Pons (tissue), 1 donor: ENCODE measurements around the gene SMAD5.
A peak's percentile ranks its signal among the peaks of the same experiment; 100 is the strongest.

Experiments used
- DNase-seq: peaks from one replicate; pipeline ENCODE4 v3.0.0-alpha.2; 2016; ENCODE audit warnings: low spot score

SMAD5 gene

DNA sequence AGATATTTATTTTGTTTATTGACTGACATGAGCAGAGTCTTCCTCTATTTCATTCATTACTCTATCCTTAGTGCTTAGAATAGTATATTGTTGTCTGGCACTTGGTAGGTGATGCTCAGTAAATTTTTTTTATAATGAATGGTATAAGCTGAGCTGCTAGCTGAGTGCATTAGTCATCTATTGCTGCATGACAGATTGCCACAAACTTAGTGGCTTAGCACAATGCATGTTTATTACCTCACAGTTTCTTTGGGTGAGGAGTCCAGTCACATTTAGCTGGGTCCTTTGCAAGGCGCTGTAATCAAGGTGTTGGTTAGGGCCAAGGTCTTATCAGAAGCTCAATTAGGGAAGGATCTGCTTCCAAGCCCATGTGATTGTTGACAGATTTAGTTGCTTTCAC lies 23.1 kb downstream of the SMAD5 start:
- no peak for DNase-seq

- DNase-seq: no peak
Observed at GRCh38 chr5:136157514-136157913, 24.9 kb downstream of the SMAD5 start.

- DNase-seq: peak; percentile 65
Observed at GRCh38 chr5:136159457-136159856, 26.8 kb downstream of the SMAD5 start.

DNA sequence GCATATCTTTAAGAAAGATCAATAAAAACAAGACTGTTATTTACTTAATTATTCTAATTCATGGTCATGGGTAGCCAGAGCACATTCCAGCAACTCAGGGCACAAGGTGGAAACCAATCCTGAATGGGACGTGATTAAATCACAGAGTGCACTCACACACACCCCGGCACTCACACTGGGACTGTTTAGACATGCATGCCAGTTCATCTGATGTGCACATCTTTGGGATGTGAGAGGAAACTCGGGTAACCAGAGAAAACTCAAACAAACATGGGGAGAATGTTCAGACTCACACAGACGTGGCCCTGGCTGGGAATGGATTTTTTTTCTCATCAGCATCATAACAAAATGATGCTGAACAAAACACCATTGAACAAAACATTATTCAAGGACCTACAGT lies 29.4 kb downstream of the SMAD5 start:
- peak; percentile 40 for DNase-seq

DNA sequence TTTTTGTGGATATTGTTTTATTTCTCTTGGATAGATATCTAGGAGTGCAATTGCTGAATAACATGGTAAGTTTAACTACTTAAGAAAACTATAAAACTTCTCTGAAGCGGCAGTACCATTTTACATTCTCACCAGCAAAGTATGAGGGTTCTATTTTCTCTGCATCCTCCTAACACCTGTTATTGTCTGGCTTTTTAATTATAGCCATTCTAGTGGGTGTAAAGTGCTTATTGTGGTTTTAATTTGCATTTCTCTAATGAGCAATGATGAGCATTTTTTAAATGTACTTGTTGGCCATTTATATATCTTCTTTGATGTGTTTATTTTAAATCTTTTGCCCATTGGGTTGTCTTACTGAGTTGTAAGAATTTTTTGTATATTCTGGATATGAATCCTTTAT lies 31.6 kb downstream of the SMAD5 start:
- DNase-seq: no peak

GRCh38 chr5:136166909-136167308 lies 34.3 kb downstream of the SMAD5 start:
- DNase-seq: no peak

DNA sequence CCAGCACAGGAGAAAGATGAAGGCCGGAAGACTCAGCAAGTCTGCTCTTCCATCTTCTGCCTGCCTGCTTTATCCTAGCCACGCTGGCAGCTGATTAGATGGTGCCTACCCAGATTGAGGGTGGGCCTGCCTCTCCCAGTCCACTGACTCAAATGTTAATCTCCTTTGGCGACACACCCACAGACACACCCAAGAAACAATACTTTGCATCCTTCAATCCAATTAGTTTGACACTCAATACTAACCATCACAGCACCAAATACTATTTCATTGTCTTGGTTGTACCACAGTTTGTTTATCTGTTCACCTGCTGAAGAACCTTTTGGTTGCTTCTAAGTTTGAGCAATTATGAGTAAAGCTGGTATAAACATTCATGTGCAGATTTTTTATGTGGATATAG lies 36.6 kb downstream of the SMAD5 start:
- no peak for DNase-seq

- peak; percentile 83 for DNase-seq
Observed at GRCh38 chr5:136174021-136174659, 41.5 kb downstream of the SMAD5 start.

DNA sequence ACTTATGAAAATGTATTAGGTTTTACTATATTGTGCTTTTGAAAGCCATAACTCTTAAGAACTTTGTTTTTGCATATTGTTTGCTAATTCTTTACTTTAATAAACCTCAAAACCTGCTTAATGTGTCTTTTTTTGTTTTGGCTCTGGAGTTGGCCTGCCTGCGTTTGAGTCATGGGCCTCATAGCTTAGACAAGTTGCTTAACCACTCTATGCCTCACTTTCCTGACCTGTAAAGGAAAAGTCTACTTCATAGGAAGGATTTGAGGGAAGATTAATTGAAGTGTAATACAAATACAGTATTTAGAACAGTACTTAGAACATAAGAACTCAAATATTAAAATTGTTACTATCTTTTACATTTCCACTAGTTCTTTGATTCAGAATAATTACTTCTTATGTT lies 50.0 kb downstream of the SMAD5 start:
- DNase-seq: no peak

DNA sequence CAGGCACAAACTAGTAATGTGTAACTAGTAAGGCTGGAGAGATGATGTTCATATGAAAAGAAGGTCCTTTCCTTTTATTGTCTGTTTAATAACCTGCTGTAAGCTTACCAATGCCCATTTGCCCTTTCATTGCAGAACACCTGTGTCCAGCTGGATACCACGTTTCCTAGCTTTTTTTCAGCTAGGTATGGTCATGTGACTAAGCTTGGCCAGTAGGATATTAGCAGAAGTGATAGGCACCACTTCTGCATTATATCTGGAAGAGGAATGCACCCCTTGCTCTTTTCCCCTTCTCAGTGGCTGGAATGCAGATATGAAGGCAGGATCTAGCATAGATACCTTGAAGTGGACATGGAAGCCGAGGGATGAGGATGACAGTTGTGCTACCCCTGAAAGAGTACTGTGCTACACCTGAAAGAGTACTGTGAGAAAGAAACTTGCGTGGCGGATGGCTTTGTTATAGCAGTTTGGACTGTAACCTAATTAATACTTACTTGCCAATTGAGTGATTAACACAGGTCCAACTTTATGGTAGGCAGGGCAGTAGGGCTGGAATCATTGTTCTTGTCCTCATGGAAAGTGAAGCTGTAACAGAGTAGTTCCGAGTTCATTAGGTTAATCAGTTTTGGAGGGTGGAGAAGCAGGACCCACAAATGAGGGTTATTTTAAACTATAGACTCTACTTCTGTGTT lies 53.5 kb downstream of the SMAD5 start:
- no peak for DNase-seq

DNA sequence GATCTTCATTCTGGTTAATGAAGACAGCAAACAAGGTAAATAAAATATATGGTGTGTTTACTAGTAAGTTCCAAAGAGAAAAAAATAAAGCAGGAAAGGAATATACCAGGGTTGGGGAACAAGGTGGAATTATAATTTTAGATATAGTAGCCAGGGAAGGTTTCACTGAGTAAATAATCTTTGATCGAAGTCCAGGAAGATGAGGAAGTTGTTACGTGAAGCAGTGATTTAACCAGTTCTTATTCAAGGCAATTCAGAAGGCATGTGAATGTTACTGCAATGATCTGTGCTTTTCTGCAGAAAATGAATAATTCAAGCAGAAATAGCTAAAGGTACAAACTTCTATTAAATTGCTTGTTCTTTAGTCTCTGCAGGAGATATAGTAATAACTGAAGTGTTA lies 54.2 kb downstream of the SMAD5 start:
- no peak for DNase-seq

DNA sequence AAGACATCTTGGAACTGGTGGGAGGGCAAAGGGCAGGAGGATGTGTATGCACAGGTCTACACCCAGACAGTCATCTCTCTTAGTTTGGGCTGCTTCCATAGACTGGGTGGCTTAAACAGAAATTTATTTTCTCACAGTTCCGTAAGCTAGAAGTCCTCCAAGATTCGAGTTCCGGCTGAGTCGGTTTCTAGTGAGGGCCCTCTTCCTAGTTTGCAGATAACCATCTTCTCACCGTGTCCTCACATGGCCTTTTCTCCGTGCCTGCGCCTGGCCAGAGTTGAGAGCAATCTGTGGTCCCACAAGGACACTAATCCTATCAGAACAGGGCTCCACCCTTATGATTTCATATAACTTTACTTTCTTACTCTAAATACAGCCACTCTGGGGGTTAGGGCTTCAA lies 56.2 kb downstream of the SMAD5 start:
- no peak for DNase-seq

DNA sequence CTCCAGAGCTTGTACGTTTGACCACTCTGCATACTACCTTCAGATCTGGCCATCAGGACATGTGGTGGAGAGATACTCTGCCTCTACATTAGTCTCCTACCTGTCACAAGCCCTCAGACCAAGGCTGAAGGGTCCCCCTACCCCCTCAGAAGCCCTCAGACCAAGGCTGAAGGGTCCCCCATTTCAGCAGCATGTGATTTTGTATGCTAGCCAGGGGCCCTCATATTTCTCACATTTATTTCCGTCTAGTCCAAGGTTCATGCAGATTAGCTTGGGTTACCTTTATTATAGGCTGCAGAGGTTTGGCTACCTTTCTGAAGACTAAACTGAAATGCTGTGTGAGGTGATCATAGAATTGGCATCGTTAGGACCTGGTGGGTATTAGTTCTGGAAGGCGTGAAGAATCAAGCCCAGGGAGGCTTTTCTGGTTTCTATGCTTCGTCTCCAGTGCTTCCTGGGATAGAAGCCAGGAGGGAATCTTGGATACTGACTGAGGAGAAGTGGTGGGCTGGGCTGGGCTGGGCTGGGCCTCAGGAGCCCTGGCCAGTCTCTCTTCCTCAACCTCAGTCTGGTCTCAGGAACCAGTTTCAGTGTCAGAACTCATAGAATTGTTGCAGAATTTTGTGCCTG lies 57.6 kb downstream of the SMAD5 start:
- no peak for DNase-seq

GRCh38 chr5:136190904-136191303 lies 58.3 kb downstream of the SMAD5 start:
- DNase-seq: no peak

DNA sequence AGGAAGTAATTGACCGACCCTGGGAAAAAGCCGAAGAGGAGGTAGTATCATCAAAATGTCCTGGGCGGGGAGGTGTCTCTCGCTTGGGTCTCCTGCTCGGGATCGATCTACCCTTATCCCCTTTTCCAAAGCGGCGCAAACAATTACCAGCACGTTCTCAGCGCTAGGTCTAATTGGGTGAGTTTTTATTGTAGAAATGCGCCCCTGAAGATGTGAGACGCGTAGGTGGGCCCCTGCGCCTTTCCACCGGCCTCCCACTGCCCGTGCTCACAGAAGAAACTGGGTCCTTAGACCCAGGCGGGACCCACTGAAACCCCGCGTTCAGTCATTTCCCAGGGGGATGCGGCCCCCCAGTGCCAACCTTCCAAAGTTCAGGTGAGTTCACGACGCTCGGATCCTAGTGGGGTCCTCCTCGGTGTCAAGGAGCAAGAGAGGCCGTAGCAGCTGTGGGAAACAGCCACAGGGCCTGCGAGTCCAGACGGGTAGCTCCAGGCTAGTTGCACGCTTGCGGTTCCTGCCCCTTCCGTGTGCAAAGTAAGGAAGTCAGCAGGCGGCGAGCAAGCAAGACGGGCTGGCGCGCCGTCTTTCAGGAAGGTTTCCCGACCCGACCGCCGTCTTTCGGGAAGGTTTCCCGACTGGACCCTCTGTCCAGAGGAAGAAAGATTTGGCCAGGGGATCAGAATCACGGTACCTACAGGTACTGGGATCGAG lies 58.8 kb downstream of the SMAD5 start:
- DNase-seq: no peak

- DNase-seq: no peak
Observed at GRCh38 chr5:136192015-136192525, 59.4 kb downstream of the SMAD5 start.

DNA sequence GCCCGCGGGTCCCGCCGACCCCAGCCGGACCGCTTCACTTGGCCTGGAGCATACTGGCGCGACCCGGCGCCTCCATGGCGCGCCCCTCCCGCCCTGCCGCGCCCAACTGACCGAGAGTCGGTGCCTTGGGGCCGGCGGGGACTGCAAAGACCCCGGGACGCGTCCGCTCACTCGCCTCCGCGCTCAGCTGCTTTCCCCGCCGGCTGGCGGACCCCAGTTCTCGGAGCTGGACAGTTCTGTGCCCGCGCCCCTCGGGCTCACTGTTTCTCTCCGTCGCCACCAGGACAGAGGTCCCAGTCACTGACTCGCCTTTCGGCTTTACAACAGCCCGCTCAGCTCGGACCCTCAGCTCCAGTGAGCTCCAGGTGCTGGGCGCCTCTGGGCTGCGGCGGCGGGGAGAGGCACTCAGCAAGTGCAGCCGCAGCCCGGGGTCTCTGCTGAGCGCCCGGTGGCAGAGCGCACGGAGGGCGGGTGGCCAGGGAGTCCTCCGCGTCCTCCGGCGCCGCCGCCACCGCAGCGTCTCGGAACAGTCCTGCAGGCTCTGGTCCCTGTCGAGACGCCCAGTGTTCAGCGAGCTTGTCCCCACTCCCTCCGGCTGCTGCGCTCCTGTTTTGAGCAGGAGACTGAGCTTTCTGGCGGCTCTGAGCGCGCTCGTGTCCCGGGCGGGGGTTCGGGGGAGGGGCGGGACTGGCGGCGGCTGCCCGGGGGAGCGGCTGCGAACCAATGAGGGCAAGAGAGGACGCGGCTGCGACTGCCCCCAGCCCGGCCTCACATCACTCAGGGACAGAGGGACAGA lies 60.1 kb downstream of the SMAD5 start, which contains the start of gene SMIM32:
Gene SMIM32 (minus strand): TSS at position 637 of the 796 bp plus-strand sequence. CDS start 638 bp downstream, outside the sequence.
- no peak for DNase-seq

GRCh38 chr5:136193322-136193935 lies 60.8 kb downstream of the SMAD5 start:
- DNase-seq: no peak

DNA sequence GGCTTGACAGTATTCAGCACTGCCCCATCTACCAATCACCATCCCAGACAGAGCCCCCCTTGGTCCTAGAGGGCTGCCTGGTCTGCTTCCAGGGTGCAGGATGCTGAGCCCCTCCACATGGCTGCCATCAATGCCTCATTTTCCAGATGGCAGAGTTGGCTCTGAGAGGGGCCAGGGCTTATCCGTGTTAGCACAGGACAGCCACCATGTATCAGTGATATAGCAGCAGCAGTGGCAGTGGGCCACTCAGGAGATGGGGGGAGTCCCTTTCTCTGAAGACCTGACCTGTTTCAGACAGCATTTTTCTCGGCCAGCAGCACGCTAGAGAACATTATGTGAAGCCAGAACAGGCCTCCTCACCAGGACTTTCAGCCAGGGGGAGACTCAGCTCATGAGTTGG lies 61.9 kb downstream of the SMAD5 start:
- no peak for DNase-seq

DNA sequence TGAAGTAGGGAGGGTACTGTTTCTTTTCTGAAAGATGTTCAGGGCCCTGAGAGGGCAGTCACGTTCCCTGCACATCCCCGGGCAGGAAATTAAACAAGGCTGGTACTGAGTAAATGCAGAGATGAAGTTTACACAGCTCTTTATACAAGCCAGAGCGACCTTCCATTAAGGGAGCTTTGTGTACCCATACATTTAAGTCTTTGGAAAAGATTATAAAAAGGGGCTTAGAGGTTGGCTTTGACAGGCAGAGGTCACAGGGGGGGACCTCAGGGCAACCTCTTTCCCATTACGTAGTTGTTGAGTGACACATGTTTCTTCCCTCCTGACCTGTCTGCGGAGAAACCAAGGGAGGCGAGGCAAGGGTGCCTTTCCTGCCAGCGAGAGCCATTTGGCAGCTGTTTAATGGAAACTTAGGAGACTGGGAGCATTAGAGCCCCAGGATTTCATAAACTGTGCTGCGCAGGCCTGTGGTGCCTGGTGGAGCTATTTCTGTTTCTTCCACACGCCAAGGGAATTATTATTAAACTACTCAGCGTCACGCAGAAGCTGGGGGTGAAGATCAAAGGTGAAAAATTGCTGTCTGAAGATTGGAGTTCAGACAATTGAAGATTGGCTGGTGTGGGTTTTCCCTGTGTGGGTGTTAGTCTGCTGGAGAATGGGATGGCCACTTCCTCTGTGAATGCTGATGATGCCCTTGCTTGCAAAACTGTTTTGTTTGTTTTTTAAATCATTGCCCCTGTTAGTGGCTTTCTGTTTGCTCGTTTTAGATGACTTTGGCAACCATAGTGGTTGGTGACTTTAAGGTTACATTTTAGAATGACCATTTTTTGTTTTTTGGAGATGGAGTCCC lies 63.6 kb downstream of the SMAD5 start:
- no peak for DNase-seq
